Peyer's patch (tissue), 4 donors: Measurements from ENCODE around the gene ATP8B4.

ENCODE experiments used
- POLR2A ChIP-seq, 2 donors: fragments of 450-650 bp; IDR thresholded peaks; one replicate each; pipeline ENCODE4 v1.5.1; 2017; ENCODE audit warnings: antibody characterized with exemption in 2 of 2, mild to moderate bottlenecking in 2 of 2, moderate library complexity in 2 of 2
- TF ChIP-seq, protein P1 (sequence below), 6 experiments: fragments of 450-650 bp in 4 of 6; fragments of 200-600 bp in 2 of 6; sonication (generic) in 1 of 6; IDR thresholded peaks; one replicate each; pipeline ENCODE4 v1.5.1; 2017 to 2019; ENCODE audit warnings: antibody characterized with exemption in 6 of 6, mild to moderate bottlenecking in 3 of 6, moderate library complexity in 1 of 6

DNA sequence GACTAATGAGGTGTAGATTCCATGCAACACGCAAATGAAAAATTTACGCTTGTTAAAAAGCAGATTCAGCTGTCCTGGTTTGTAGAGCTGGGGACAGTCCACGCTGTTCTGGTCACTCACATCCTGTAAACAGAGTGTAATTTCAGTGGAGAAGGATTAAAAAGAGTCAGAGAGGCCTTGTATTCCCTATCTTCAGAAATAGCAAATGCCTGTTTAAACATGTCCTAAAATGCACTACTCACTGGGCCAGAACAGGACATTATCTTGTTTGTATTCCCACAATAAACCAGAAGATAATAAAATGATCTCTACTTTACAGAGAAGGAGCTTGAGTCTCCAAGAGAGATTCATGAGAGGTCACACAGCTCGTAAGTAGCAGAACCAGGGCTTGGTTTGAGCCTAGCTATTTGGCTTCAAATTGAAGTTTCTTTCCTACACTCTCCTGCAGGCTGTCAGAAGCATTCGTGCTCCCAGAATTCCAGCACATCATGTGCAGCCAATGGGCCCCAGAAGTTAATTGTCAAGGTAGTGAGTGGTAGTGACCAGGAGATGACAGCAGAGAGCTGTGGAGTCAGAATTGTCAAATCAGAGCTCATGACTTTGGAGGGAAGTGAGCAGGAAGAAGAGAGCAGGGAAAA, 242.5 kb downstream of the ATP8B4 start:
- TF ChIP-seq, protein P1, sequence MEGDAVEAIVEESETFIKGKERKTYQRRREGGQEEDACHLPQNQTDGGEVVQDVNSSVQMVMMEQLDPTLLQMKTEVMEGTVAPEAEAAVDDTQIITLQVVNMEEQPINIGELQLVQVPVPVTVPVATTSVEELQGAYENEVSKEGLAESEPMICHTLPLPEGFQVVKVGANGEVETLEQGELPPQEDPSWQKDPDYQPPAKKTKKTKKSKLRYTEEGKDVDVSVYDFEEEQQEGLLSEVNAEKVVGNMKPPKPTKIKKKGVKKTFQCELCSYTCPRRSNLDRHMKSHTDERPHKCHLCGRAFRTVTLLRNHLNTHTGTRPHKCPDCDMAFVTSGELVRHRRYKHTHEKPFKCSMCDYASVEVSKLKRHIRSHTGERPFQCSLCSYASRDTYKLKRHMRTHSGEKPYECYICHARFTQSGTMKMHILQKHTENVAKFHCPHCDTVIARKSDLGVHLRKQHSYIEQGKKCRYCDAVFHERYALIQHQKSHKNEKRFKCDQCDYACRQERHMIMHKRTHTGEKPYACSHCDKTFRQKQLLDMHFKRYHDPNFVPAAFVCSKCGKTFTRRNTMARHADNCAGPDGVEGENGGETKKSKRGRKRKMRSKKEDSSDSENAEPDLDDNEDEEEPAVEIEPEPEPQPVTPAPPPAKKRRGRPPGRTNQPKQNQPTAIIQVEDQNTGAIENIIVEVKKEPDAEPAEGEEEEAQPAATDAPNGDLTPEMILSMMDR (IDR thresholded peaks at IDR 0.05), result peak in 4 of 6 experiments; percentile 12 to 50 (median 38)
- TF ChIP-seq POLR2A (IDR thresholded peaks at IDR 0.05), result no peak
